Measurements from ENCODE around the gene ABTB2. TPM values are rescaled to one million over a fixed set of nuclear protein-coding genes. Genes with fewer than 3 reads are reported as not detected.

The ABTB2 gene
- total RNA-seq, 2 experiments from 2014 or later, result 2.4 to 2.5 TPM

- peak; percentile 92 for DNase-seq
- Mint-ChIP-seq H3K27me3 (no peaks in the 10 kb centered on the region), H3K4me1 (ENCODE audit: low read depth) (peaks cover 70% of the 10 kb centered on the region), H3K36me3 (ENCODE audit: low read depth) (no peaks in the 10 kb centered on the region), H3K4me3 (peak overlapping the region; percentile 27), H3K27ac (peak overlapping the region; percentile 86), H3K9me3 (no peaks in the 10 kb centered on the region)
- CTCF ChIA-PET, result interaction anchor here (1.2 to 3.3 kb wide), 5 partner anchors 13 to 60 kb away, joined by 3 to 14 read pairs (median 5); no protein-coding TSS in a partner anchor
- peak; percentile 91 for ATAC-seq
- TF ChIP-seq CTCF (IDR thresholded peaks at IDR 0.05), result no peak
- intact Hi-C loops (cut with micrococcal nuclease), result loop anchor here (5.0 kb wide), 1 partner anchor 52 kb away; no protein-coding TSS in a partner anchor
- POLR2A ChIA-PET, result interaction anchor here (0.9 to 4.9 kb wide), 4 partner anchors 8 to 416 kb away, joined by 3 to 45 read pairs (median 4); no protein-coding TSS in a partner anchor
These were observed 123.6 kb downstream of the ABTB2 start for GRCh38 chr11:34234086-34234740.

GRCh38 chr11:34233215-34233614 is 124.6 kb downstream of the ABTB2 start:
- Mint-ChIP-seq H3K4me1 (ENCODE audit: low read depth) (peaks cover 62% of the 10 kb centered on the region), H3K4me3 (no peak overlapping the region), H3K9me3 (no peaks in the 10 kb centered on the region), H3K36me3 (ENCODE audit: low read depth) (no peaks in the 10 kb centered on the region), H3K27me3 (no peaks in the 10 kb centered on the region), H3K27ac (no peak overlapping the region)
- ChIA-PET POLR2A (interaction anchor here (1.2 to 4.9 kb wide), 3 partner anchors 9 to 54 kb away, joined by 3 to 45 read pairs (median 4); no protein-coding TSS in a partner anchor), CTCF (interaction anchor here (1.5 to 3.3 kb wide), 3 partner anchors 16 to 59 kb away, joined by 3 to 14 read pairs (median 6); no protein-coding TSS in a partner anchor)
- intact Hi-C loops (cut with micrococcal nuclease), result loop anchor here (5.0 kb wide), 1 partner anchor 51 kb away; no protein-coding TSS in a partner anchor
- no peak for TF ChIP-seq CTCF (IDR thresholded peaks at IDR 0.05)
- ATAC-seq (no peak), DNase-seq (no peak)

- Mint-ChIP-seq H3K27me3 (no peaks in the 10 kb centered on the region), H3K4me1 (ENCODE audit: low read depth) (peaks cover 60% of the 10 kb centered on the region), H3K9me3 (no peaks in the 10 kb centered on the region), H3K36me3 (ENCODE audit: low read depth) (no peaks in the 10 kb centered on the region), H3K27ac (no peak overlapping the region), H3K4me3 (no peak overlapping the region)
- no peak for TF ChIP-seq CTCF (IDR thresholded peaks at IDR 0.05)
- CTCF ChIA-PET, result interaction anchor here (2.0 kb wide), 1 partner anchor 18 kb away, joined by 6 read pairs; no protein-coding TSS in a partner anchor
- intact Hi-C loops (cut with micrococcal nuclease), result loop anchor here (5.0 kb wide), 1 partner anchor 51 kb away; no protein-coding TSS in a partner anchor
- POLR2A ChIA-PET, result interaction anchor here (4.9 kb wide), 1 partner anchor 15 kb away, joined by 45 read pairs; no protein-coding TSS in a partner anchor
- DNase-seq (peak; percentile 29), ATAC-seq (no peak)
These were observed 125.0 kb downstream of the ABTB2 start for GRCh38 chr11:34232807-34233206.

GRCh38 chr11:34226210-34226609 is 131.6 kb downstream of the ABTB2 start:
- peaks cover 2% of the 10 kb centered on the region for H3K27me3 Mint-ChIP-seq
- DNase-seq (no peak), ATAC-seq (no peak)
- no peak overlapping the region for H3K27ac Mint-ChIP-seq
- no peak overlapping the region for H3K4me3 Mint-ChIP-seq
- no peaks in the 10 kb centered on the region for H3K36me3 Mint-ChIP-seq (ENCODE audit: low read depth)
- ChIA-PET POLR2A (interaction anchor here (1.0 kb wide), 1 partner anchor 9 kb away, joined by 3 read pairs; no protein-coding TSS in a partner anchor), CTCF (interaction anchor here (1.4 to 1.5 kb wide), 2 partner anchors 11 to 52 kb away, joined by 4 read pairs; no protein-coding TSS in a partner anchor)
- H3K9me3 Mint-ChIP-seq, result no peaks in the 10 kb centered on the region
- H3K4me1 Mint-ChIP-seq (ENCODE audit: low read depth), result peaks cover 16% of the 10 kb centered on the region
- intact Hi-C loops (cut with micrococcal nuclease), result no loop called here
- no peak for TF ChIP-seq CTCF (IDR thresholded peaks at IDR 0.05)

- no peak overlapping the region for H3K4me3 Mint-ChIP-seq
- intact Hi-C loops (cut with micrococcal nuclease), result no loop called here
- no peaks in the 10 kb centered on the region for H3K36me3 Mint-ChIP-seq (ENCODE audit: low read depth)
- H3K27me3 Mint-ChIP-seq, result peaks cover 2% of the 10 kb centered on the region
- POLR2A ChIA-PET, result no interaction called here
- ATAC-seq, result no peak
- no peak for TF ChIP-seq CTCF (IDR thresholded peaks at IDR 0.05)
- CTCF ChIA-PET, result interaction anchor here (1.4 to 1.5 kb wide), 2 partner anchors 10 to 51 kb away, joined by 4 read pairs; no protein-coding TSS in a partner anchor
- no peak overlapping the region for H3K27ac Mint-ChIP-seq
- H3K4me1 Mint-ChIP-seq (ENCODE audit: low read depth), result peaks cover 5% of the 10 kb centered on the region
- H3K9me3 Mint-ChIP-seq, result no peaks in the 10 kb centered on the region
- DNase-seq, result no peak
These were observed 132.7 kb downstream of the ABTB2 start for GRCh38 chr11:34225091-34225490.

Data from activated CD8-positive, alpha-beta T cell treated with anti-CD3 and anti-CD28 coated beads for 36 hours (primary cell).